MM.1S (cell line): ENCODE data around the gene NT5DC2.

Experiments used
- DNase-seq: peaks from one replicate; pipeline ENCODE4 v3.0.0-alpha.2; 2015
- H2AFZ ChIP-seq: fragments of 300-600 bp; sonication (generic); 2 replicates; pipeline ENCODE4 v1.6.0; 2016; ENCODE audit warnings: antibody characterized with exemption, low read length
- H3F3A ChIP-seq: fragments of 300-600 bp; sonication (generic); 2 replicates; pipeline ENCODE4 v1.6.1; 2016; ENCODE audit warnings: mild to moderate bottlenecking, antibody characterized with exemption, low read length, moderate library complexity, mixed read lengths; ENCODE audit not compliant: insufficient read depth
- H3K27ac ChIP-seq: fragments of 300-600 bp; sonication (generic); 2 replicates; pipeline ENCODE4 v1.5.1; 2016; ENCODE audit warnings: mild to moderate bottlenecking, low read length
- H3K27me3 ChIP-seq: fragments of 300-600 bp; sonication (generic); replicated peaks from 2 replicates; pipeline ENCODE4 v1.6.0; 2016; ENCODE audit warnings: low read length; ENCODE audit not compliant: insufficient read depth
- H3K36me3 ChIP-seq: fragments of 300-600 bp; sonication (generic); replicated peaks from 2 replicates; pipeline ENCODE4 v1.6.1; 2016; ENCODE audit warnings: mild to moderate bottlenecking, low read length, mixed read lengths; ENCODE audit not compliant: insufficient read depth
- H3K4me1 ChIP-seq: fragments of 300-600 bp; sonication (generic); 2 replicates; pipeline ENCODE4 v1.6.1; 2016; ENCODE audit warnings: low read length, mixed read lengths
- H3K4me2 ChIP-seq: fragments of 300-600 bp; sonication (generic); 2 replicates; pipeline ENCODE4 v1.6.0; 2016; ENCODE audit warnings: low read depth, low read length
- H3K4me3 ChIP-seq: fragments of 300-600 bp; sonication (generic); 2 replicates; pipeline ENCODE4 v1.5.1; 2016; ENCODE audit warnings: low read length, mixed read lengths
- H3K79me2 ChIP-seq: fragments of 300-600 bp; sonication (generic); 2 replicates; pipeline ENCODE4 v1.6.1; 2016; ENCODE audit warnings: mixed run types, low read length, mixed read lengths
- H3K9ac ChIP-seq: fragments of 300-600 bp; sonication (generic); 2 replicates; pipeline ENCODE4 v1.6.1; 2016; ENCODE audit warnings: low read length, mixed read lengths
- H3K9me2 ChIP-seq: fragments of 300-600 bp; sonication (generic); replicated peaks from 2 replicates; pipeline ENCODE4 v1.6.1; 2016; ENCODE audit warnings: mild to moderate bottlenecking, low read length, mixed read lengths; ENCODE audit not compliant: insufficient read depth
- H3K9me3 ChIP-seq: fragments of 300-600 bp; sonication (generic); replicated peaks from 2 replicates; pipeline ENCODE4 v1.6.1; 2016; ENCODE audit warnings: mild to moderate bottlenecking, low read length, mixed read lengths; ENCODE audit not compliant: insufficient read depth
- H4K20me1 ChIP-seq: fragments of 300-600 bp; sonication (generic); 2 replicates; pipeline ENCODE4 v1.6.1; 2016; ENCODE audit warnings: mild to moderate bottlenecking, low read length, moderate library complexity, mixed read lengths; ENCODE audit not compliant: insufficient read depth
- CTCF ChIP-seq: fragments of 300-600 bp; sonication (generic); IDR thresholded peaks from 2 replicates; pipeline ENCODE4 v1.5.1; 2016; ENCODE audit warnings: antibody characterized with exemption, low read length, mixed read lengths
- EZH2 ChIP-seq: fragments of 300-600 bp; sonication (generic); optimal IDR thresholded peaks from 2 replicates; pipeline ENCODE3; 2017; ENCODE audit warnings: low read depth, mild to moderate bottlenecking, antibody characterized with exemption, low read length, mixed read lengths
- EZH2phosphoT487 ChIP-seq: fragments of 300-600 bp; sonication (generic); IDR thresholded peaks from 2 replicates; pipeline ENCODE4 v1.6.1; 2018; ENCODE audit warnings: antibody characterized with exemption, low read length

The NT5DC2 gene

GRCh38 chr3:52561028-52561747, 27.5 kb upstream of the NT5DC2 start:
- Histone ChIP-seq H2AFZ (no peak overlapping the region), H4K20me1 (no peaks in the 10 kb centered on the region), H3K4me3 (no peak overlapping the region), H3K27me3 (no peaks in the 10 kb centered on the region), H3K36me3 (peaks cover 5% of the 10 kb centered on the region; the same call in 1 of the 2 replicates), H3K4me2 (no peak overlapping the region), H3F3A (no peaks in the 10 kb centered on the region), H3K9me3 (no peaks in the 10 kb centered on the region), H3K79me2 (no peaks in the 10 kb centered on the region), H3K9me2 (no peaks in the 10 kb centered on the region), H3K4me1 (no peaks in the 10 kb centered on the region), H3K9ac (no peak overlapping the region), H3K27ac (no peak overlapping the region)
- TF ChIP-seq EZH2 (no peak), CTCF (no peak), EZH2phosphoT487 (no peak)
- DNase-seq, result no peak

- Histone ChIP-seq H3K27ac (no peak overlapping the region), H3K4me3 (no peak overlapping the region), H3K9me2 (no peaks in the 10 kb centered on the region), H3K4me2 (no peak overlapping the region), H3K27me3 (no peaks in the 10 kb centered on the region), H3F3A (no peaks in the 10 kb centered on the region), H3K4me1 (no peaks in the 10 kb centered on the region), H3K36me3 (peaks cover 13% of the 10 kb centered on the region), H3K9me3 (no peaks in the 10 kb centered on the region), H3K9ac (no peak overlapping the region), H3K79me2 (0 out of 2 replicates have a peak, but pooled peaks cover 8% of the 10 kb centered on the region), H4K20me1 (no peaks in the 10 kb centered on the region), H2AFZ (no peak overlapping the region)
- no peak for DNase-seq
- no peak for TF ChIP-seq EZH2phosphoT487
- no peak for TF ChIP-seq EZH2
- no peak for TF ChIP-seq CTCF
Measured at GRCh38 chr3:52558436-52558835, 24.8 kb upstream of the NT5DC2 start.

- Histone ChIP-seq H3K9ac (no peak overlapping the region), H3K79me2 (0 out of 2 replicates have a peak, but pooled peaks cover 8% of the 10 kb centered on the region), H3K9me2 (no peaks in the 10 kb centered on the region), H3K9me3 (no peaks in the 10 kb centered on the region), H4K20me1 (no peaks in the 10 kb centered on the region), H3K27me3 (no peaks in the 10 kb centered on the region), H3K4me3 (no peak overlapping the region), H3K27ac (no peak overlapping the region), H3F3A (no peaks in the 10 kb centered on the region), H2AFZ (no peak overlapping the region), H3K4me1 (no peaks in the 10 kb centered on the region), H3K4me2 (no peak overlapping the region), H3K36me3 (peaks cover 13% of the 10 kb centered on the region; the same call in 1 of the 2 replicates)
- TF ChIP-seq EZH2 (no peak), EZH2phosphoT487 (no peak)
- DNase-seq, result no peak
Measured at GRCh38 chr3:52557011-52557960, 23.6 kb upstream of the NT5DC2 start.
